Right lobe of liver (tissue), 6 donors: ENCODE data around the gene LIG1. TPM values are rescaled to one million over a fixed set of nuclear protein-coding genes. Genes with fewer than 3 reads are reported as not detected.

Source experiments
- ATAC-seq, 4 donors: fragments of 200-7000 bp; cut with Tn5 transposase; one replicate each; pipeline ENCODE4 v1.9.1; 2020; ENCODE audit warnings: mild to moderate bottlenecking in 4 of 4, moderate library complexity in 4 of 4
- DNase-seq, 3 donors: peaks; one replicate each; pipeline ENCODE4 v3.0.0-alpha.2; 2020
- H3K27ac ChIP-seq, 3 donors: fragments of 200-600 bp; one replicate each; pipeline ENCODE4 v1.8.0; 2022
- H3K27me3 ChIP-seq, 2 donors: fragments of 200-600 bp; one replicate each; pipeline ENCODE4 v1.8.0; 2022
- H3K36me3 ChIP-seq, 4 donors: fragments of 200-600 bp; sonication (generic) in 1 of 4; one replicate each; pipeline versions ENCODE4 v1.5.1 to v1.8.0; 2017 to 2022; ENCODE audit warnings: control low read depth in 1 of 4
- H3K4me1 ChIP-seq, 4 donors: fragments of 200-600 bp; sonication (generic) in 1 of 4; one replicate each; pipeline versions ENCODE4 v1.5.1 to v1.8.0; 2017 to 2022; ENCODE audit warnings: control low read depth in 1 of 4
- H3K4me3 ChIP-seq, 3 donors: fragments of 200-600 bp; one replicate each; pipeline ENCODE4 v1.8.0; 2022
- H3K9me3 ChIP-seq, 4 donors: fragments of 200-600 bp; sonication (generic) in 1 of 4; one replicate each; pipeline versions ENCODE4 v1.5.1 to v1.8.0; 2017 to 2022; ENCODE audit warnings: control low read depth in 1 of 4
- POLR2A ChIP-seq: fragments of 450-650 bp; IDR thresholded peaks from one replicate; pipeline ENCODE4 v1.6.1; 2017; ENCODE audit warnings: antibody characterized with exemption, mild to moderate bottlenecking
- WGBS: methylation state at CpG from one replicate; pipeline ENCODE4 v1.1.6; 2018; ENCODE audit warnings: low coverage, low lambda C conversion rate; ENCODE audit not compliant: insufficient coverage; ENCODE audit errors: missing lambda C conversion rate; 5-methylcytosine and 5-hydroxymethylcytosine counted together
- intact Hi-C, 2 donors: fragments of 100-400 bp; cut with DNase I; formaldehyde crosslinking; loops; one replicate each; pipeline versions ENCODE4 v1.11.2 to v1.14.1; 2022
- total RNA-seq, 6 experiments: library from RNA; depleted of rRNA in 2 of 6; stranded (reverse); fragments of >200 nt in 2 of 6; fragmentation: NEBNext Ultra II Directional in 3 of 6; extraction: Animal tissue kit (Norgen Biotek cat#: 25700) in 3 of 6; gene quantifications; one replicate each; pipeline versions ENCODE4 v1.1.0 to v1.2.4, GENCODE V29; 2016 to 2023
- TF ChIP-seq, protein P1 (sequence below), 4 donors: fragments of 200-600 bp in 3 of 4; fragments of 450-650 bp in 1 of 4; IDR thresholded peaks; one replicate each; pipeline versions ENCODE4 v1.5.1 to v1.8.0; 2016 to 2022; ENCODE audit warnings: antibody characterized with exemption in 4 of 4, mild to moderate bottlenecking in 2 of 4
- donor health status: DM: no; HTN: yes; CAD: no.
- donor health status: DM: no; HTN: no; CAD: no.
- donor health status: DM: no; HTN: no; CAD: no.
- donor health status: DM: no; HTN: yes; CAD: no.
- donor health status: DM: no; HTN: yes; CAD: no.

Gene LIG1
- total RNA-seq, 6 experiments from 2014 or later: 5.2 to 16.6 (median 7.7) TPM

DNA sequence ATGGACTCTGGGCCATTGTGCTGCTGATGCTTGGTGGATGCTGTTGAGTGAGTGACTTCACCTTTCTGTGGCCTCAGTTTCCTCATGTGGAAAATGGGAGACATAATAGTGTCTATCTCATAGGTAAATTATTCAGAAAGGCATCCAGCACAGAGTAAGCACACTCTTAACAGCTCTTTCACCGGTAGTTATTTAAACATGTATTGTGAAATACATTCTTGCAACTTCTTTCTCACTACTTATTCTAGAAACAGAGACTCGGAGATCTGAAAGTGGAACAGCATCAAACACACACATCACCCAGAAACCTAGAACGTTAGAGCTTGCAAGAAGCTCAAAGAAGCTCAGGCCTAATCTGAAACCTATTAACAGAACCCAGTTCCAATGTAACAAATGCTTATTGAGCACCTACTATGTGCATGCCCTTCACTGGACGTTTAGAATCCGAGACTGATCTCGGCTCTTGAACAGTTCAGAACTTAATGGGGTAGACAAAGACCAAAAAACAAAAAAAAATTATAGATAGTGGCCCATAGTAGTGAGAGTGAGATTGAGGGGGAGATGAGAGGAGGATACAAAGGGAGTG lies 4.4 kb upstream of the LIG1 start:
- 66% methylated on average over 6 of the region's 6 CpGs for WGBS
- TF ChIP-seq, protein P1, sequence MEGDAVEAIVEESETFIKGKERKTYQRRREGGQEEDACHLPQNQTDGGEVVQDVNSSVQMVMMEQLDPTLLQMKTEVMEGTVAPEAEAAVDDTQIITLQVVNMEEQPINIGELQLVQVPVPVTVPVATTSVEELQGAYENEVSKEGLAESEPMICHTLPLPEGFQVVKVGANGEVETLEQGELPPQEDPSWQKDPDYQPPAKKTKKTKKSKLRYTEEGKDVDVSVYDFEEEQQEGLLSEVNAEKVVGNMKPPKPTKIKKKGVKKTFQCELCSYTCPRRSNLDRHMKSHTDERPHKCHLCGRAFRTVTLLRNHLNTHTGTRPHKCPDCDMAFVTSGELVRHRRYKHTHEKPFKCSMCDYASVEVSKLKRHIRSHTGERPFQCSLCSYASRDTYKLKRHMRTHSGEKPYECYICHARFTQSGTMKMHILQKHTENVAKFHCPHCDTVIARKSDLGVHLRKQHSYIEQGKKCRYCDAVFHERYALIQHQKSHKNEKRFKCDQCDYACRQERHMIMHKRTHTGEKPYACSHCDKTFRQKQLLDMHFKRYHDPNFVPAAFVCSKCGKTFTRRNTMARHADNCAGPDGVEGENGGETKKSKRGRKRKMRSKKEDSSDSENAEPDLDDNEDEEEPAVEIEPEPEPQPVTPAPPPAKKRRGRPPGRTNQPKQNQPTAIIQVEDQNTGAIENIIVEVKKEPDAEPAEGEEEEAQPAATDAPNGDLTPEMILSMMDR (IDR thresholded peaks at IDR 0.05): no peak
- TF ChIP-seq POLR2A: no peak
- intact Hi-C loops: no loop called here
- Histone ChIP-seq H3K4me1 (peaks cover 0 to 5% (median 0%) of the 10 kb centered on the region in 4 donors), H3K27ac (no peak overlapping the region), H3K4me3 (no peak overlapping the region), H3K27me3 (no peaks in the 10 kb centered on the region), H3K36me3 (no peaks in the 10 kb centered on the region), H3K9me3 (no peaks in the 10 kb centered on the region)
- DNase-seq (no peak), ATAC-seq (no peak)

DNA sequence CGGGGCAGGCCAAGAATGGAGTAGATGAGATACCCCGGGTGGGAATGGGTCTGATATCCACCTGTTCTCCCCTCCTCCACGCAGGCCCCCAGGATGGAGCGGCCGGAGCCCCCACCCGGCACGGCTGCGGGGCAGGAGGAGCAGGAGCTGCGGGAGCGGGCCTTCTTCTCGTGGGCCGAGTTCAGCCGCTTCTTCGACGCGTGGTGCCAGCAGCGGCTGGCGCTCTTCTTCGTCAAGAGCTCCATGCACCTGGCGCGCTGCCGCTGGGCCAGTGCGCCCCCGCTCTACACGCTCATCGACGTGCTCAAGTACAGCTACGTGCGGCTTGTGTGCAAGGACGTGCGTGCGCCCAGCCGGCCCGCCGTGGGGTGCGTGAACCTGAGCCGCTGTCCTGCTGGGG lies 1.6 kb upstream of the LIG1 start:
- Histone ChIP-seq H3K27me3 (no peaks in the 10 kb centered on the region), H3K36me3 (no peaks in the 10 kb centered on the region), H3K4me1 (peaks cover 0 to 5% (median 0%) of the 10 kb centered on the region in 4 donors), H3K27ac (no peak overlapping the region), H3K9me3 (no peaks in the 10 kb centered on the region), H3K4me3 (no peak overlapping the region)
- DNase-seq: peak in 1 of 3 donors; percentile 61
- WGBS: 90% methylated on average over 2 of the region's 37 CpGs
- TF ChIP-seq POLR2A: no peak
- TF ChIP-seq, protein P1 (IDR thresholded peaks at IDR 0.05): no peak
- ATAC-seq: no peak
- intact Hi-C loops: no loop called here

DNA sequence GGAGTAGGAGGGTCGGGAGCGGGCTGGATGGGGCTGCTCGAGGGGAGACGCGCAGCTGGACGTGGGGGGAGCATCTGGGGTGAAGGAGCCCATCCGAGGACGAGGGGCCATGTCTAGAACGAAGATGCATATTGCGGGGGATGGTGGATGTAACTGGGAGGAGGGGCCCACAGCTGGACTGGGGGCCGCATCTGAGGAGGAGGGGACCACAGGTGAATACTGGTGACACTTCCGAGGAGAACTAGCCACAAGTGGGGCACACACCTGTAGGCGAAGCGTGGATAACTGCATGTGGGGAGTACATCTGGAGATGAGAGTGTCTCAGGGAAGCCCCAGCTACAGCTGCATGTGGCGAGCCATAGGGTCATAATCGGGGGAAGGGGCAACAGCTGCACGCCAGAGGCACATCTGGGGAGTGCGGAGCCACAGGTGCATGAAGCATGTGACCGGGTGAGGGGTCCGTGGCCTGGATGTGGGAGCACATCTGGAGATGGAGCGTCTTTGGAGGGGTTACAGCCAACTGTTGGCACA lies 738 bp upstream of the LIG1 start:
- DNase-seq (no peak), ATAC-seq (no peak)
- intact Hi-C loops: no loop called here
- Histone ChIP-seq H3K27ac (peak overlapping the region in 2 of 3 donors; percentile 75 to 97), H3K27me3 (no peaks in the 10 kb centered on the region), H3K36me3 (no peaks in the 10 kb centered on the region), H3K4me3 (peak overlapping the region; percentile 78 to 85 (median 80)), H3K9me3 (no peaks in the 10 kb centered on the region), H3K4me1 (peaks cover 0 to 5% (median 0%) of the 10 kb centered on the region in 4 donors)
- 4% methylated on average over 19 of the region's 21 CpGs for WGBS
- TF ChIP-seq POLR2A: no peak
- TF ChIP-seq, protein P1 (IDR thresholded peaks at IDR 0.05): no peak

DNA sequence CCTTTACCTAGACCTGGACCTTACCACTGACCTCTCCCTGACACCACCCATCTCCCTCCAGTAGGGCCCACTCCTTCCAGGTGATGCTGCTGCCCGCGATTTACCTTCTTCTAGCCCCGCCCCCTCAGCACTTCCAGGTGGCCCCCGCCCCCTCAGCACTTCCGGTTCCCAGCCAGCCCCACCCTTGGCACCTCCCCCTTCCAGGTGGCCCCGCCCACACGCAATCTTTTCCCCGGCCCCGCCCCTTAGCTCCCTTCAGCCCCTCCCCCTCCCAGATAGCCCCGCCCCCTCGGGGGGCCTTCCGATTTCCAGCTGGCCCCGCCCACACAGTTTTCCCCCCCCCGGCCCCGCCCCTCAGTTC lies 586 bp downstream of the LIG1 start:
- Histone ChIP-seq H3K27me3 (no peaks in the 10 kb centered on the region), H3K9me3 (no peaks in the 10 kb centered on the region), H3K4me3 (peak overlapping the region; percentile 78 to 85 (median 80)), H3K27ac (no peak overlapping the region), H3K4me1 (peaks cover 0 to 5% (median 0%) of the 10 kb centered on the region in 4 donors), H3K36me3 (no peaks in the 10 kb centered on the region)
- TF ChIP-seq POLR2A: no peak
- TF ChIP-seq, protein P1 (IDR thresholded peaks at IDR 0.05): no peak
- WGBS: 1% methylated on average over 15 of the region's 15 CpGs
- ATAC-seq: peak; percentile 69 to 82 (median 73)
- peak; percentile 86 to 89 (median 86) for DNase-seq
- intact Hi-C loops: no loop called here
